SK-N-SH treated with all-trans-retinoic acid at 6 μM for 48 hours (cell line): ENCODE data around the gene GLDN.

ENCODE experiments used
- ATAC-seq: fragments of 200-7000 bp; cut with Tn5 transposase; 3 replicates; pipeline ENCODE4 v1.9.1; 2020; ENCODE audit warnings: mild to moderate bottlenecking, moderate library complexity
- ARNTL ChIP-seq: fragments of 450-650 bp; formaldehyde crosslinking; IDR thresholded peaks from 2 replicates; pipeline ENCODE4 v1.5.0; 2020; ENCODE audit warnings: low read depth, mild to moderate bottlenecking, moderate library complexity, borderline replicate concordance
- BACH2 ChIP-seq: fragments of 250-450 bp; sonication (Bioruptor Pico); IDR thresholded peaks from 2 replicates; pipeline ENCODE4 v1.9.0; 2021; ENCODE audit warnings: mild to moderate bottlenecking, borderline replicate concordance
- CREB5 ChIP-seq: fragments of 250-450 bp; sonication (Bioruptor Pico); IDR thresholded peaks from 2 replicates; pipeline ENCODE4 v1.5.1; 2020; ENCODE audit warnings: low read depth, mild to moderate bottlenecking, moderate library complexity
- CSDC2 ChIP-seq: fragments of 250-450 bp; sonication (Bioruptor Pico); IDR thresholded peaks from 2 replicates; pipeline ENCODE4 v1.5.0; 2020; ENCODE audit warnings: mild to moderate bottlenecking, moderate library complexity
- CSRNP3 ChIP-seq: fragments of 250-450 bp; sonication (Bioruptor Pico); IDR thresholded peaks from 2 replicates; pipeline ENCODE4 v1.5.1; 2021; ENCODE audit warnings: mild to moderate bottlenecking, moderate library complexity
- ESRRG ChIP-seq: fragments of 250-450 bp; sonication (Bioruptor Pico); IDR thresholded peaks from 2 replicates; pipeline ENCODE4 v1.6.1; 2021; ENCODE audit warnings: mild to moderate bottlenecking
- GLIS3 ChIP-seq: fragments of 250-450 bp; sonication (Bioruptor Pico); IDR thresholded peaks from 2 replicates; pipeline ENCODE4 v1.5.0; 2020; ENCODE audit warnings: mild to moderate bottlenecking, moderate library complexity
- ISL1 ChIP-seq: fragments of 250-450 bp; sonication (Bioruptor Pico); IDR thresholded peaks from 2 replicates; pipeline ENCODE4 v2.1.2; 2022; ENCODE audit warnings: mild to moderate bottlenecking, moderate library complexity
- OSR1 ChIP-seq: fragments of 250-450 bp; sonication (Bioruptor Pico); IDR thresholded peaks from 2 replicates; pipeline ENCODE4 v1.8.0; 2022; ENCODE audit warnings: moderate library complexity, mild to moderate bottlenecking, inconsistent platforms
- POU6F1 ChIP-seq: fragments of 250-450 bp; sonication (Bioruptor Pico); IDR thresholded peaks from 2 replicates; pipeline ENCODE4 v1.8.0; 2021; ENCODE audit warnings: low read depth, mild to moderate bottlenecking, moderate library complexity, borderline replicate concordance
- PPARA ChIP-seq: fragments of 250-450 bp; sonication (Bioruptor Pico); IDR thresholded peaks from 2 replicates; pipeline ENCODE4 v1.5.0; 2020; ENCODE audit warnings: mild to moderate bottlenecking, borderline replicate concordance
- SNAI2 ChIP-seq: fragments of 250-450 bp; sonication (Bioruptor Pico); IDR thresholded peaks from 2 replicates; pipeline ENCODE4 v1.5.0; 2020; ENCODE audit warnings: mild to moderate bottlenecking, moderate library complexity
- TCF4 ChIP-seq: fragments of 250-450 bp; sonication (Bioruptor Pico); IDR thresholded peaks from 2 replicates; pipeline ENCODE4 v1.8.0; 2021; ENCODE audit warnings: mild to moderate bottlenecking, moderate library complexity, borderline replicate concordance
- TOX ChIP-seq: fragments of 250-450 bp; sonication (Bioruptor Pico); IDR thresholded peaks from 2 replicates; pipeline ENCODE4 v1.8.0; 2021; ENCODE audit warnings: mild to moderate bottlenecking, moderate library complexity, borderline replicate concordance
- ZC3H10 ChIP-seq: fragments of 250-450 bp; sonication (Bioruptor Pico); IDR thresholded peaks from 2 replicates; pipeline ENCODE4 v1.5.1; 2021; ENCODE audit warnings: mild to moderate bottlenecking, moderate library complexity
- ZFP3 ChIP-seq: fragments of 250-450 bp; sonication (Bioruptor Pico); IDR thresholded peaks from 2 replicates; pipeline ENCODE4 v1.5.0; 2020; ENCODE audit warnings: mild to moderate bottlenecking, moderate library complexity
- ZNF565 ChIP-seq: fragments of 450-650 bp; formaldehyde crosslinking; conservative IDR thresholded peaks from 2 replicates; pipeline ENCODE4 v1.5.0; 2020; ENCODE audit warnings: low read depth, mild to moderate bottlenecking, moderate library complexity
- ZNF70 ChIP-seq: fragments of 450-650 bp; formaldehyde crosslinking; IDR thresholded peaks from 2 replicates; pipeline ENCODE4 v1.5.0; 2020; ENCODE audit warnings: mild to moderate bottlenecking, moderate library complexity
- TF ChIP-seq, protein P1 (sequence below): fragments of 250-450 bp; sonication (Bioruptor Pico); IDR thresholded peaks from 2 replicates; pipeline ENCODE4 v1.5.0; 2020; ENCODE audit warnings: mild to moderate bottlenecking, moderate library complexity

Gene GLDN

DNA sequence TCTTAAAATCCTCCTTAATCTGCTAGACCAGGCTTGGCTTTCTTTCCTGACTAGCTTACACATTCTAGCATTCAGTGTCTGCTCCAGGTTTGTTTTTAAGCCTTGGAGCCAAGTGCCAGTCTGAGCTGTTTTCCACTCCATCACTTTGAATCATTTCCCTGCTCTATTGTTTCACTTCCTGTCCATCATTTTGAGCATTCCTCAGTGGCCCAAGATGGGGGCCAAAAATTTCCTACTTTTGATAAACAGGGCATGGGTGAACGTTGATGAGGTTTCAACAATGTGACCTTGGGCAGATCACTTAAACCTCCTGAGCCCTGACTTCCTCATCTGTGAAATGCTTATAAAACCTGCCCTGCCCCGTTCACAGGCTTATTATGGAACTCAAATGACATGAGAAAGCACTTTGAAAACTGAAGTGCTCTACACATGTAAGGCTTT lies 7.4 kb upstream of the GLDN start:
- ATAC-seq = no peak
- TF ChIP-seq GLIS3 (CRISPR knock-in tag) = no peak

DNA sequence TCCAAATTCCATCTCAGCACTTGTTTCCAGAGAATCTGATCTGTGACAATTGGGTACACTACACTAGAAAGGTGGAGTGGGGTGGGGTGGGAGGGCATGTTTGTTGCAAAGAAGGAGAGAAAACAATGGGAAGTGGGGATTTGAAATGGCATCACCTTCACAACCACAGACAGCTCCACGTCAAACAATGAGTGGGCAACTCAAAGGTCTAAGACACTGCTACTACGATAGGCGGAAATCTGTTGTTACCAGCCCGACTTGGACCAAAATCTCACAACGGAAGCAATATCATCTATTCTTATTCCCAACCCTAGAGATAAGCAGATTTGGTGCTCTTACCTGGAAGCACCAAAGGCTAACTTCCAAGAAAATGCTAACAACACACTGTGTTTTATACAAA lies 6.4 kb upstream of the GLDN start:
- TF ChIP-seq ZNF70 (CRISPR knock-in tag) = no peak
- TF ChIP-seq ESRRG (CRISPR knock-in tag) = no peak
- no peak for TF ChIP-seq TOX (CRISPR knock-in tag)
- TF ChIP-seq SNAI2 = no peak
- no peak for ATAC-seq

GRCh38 chr15:51335538-51336410 lies 5.7 kb upstream of the GLDN start:
- no peak; the same call in 2 of the 3 replicates for ATAC-seq
- TF ChIP-seq TOX (CRISPR knock-in tag) (no peak), BACH2 (CRISPR knock-in tag) (no peak), ZNF70 (CRISPR knock-in tag) (no peak), ZC3H10 (CRISPR knock-in tag) (no peak), ZFP3 (CRISPR knock-in tag) (no peak), GLIS3 (CRISPR knock-in tag) (no peak), ARNTL (CRISPR knock-in tag) (no peak), PPARA (no peak), ISL1 (CRISPR knock-in tag) (no peak), ZNF565 (CRISPR knock-in tag) (no peak), TCF4 (CRISPR knock-in tag) (no peak), CREB5 (CRISPR knock-in tag) (no peak), POU6F1 (CRISPR knock-in tag) (no peak), CSRNP3 (CRISPR knock-in tag) (no peak)

GRCh38 chr15:51338496-51338895 lies 3.0 kb upstream of the GLDN start, which contains the start of gene CYP19A1:
CYP19A1 (minus strand) TSS chr15:51338596; CDS start chr15:51242912, 95,684 bp downstream.
- ATAC-seq = no peak
- no peak for TF ChIP-seq TOX (CRISPR knock-in tag)
- no peak for TF ChIP-seq ZFP3 (CRISPR knock-in tag)
- no peak for TF ChIP-seq ZNF70 (CRISPR knock-in tag)
- no peak for TF ChIP-seq ZNF565 (CRISPR knock-in tag)
- TF ChIP-seq ZC3H10 (CRISPR knock-in tag) = no peak
- no peak for TF ChIP-seq BACH2 (CRISPR knock-in tag)
- TF ChIP-seq CREB5 (CRISPR knock-in tag) = no peak
- no peak for TF ChIP-seq ARNTL (CRISPR knock-in tag)
- no peak for TF ChIP-seq OSR1 (CRISPR knock-in tag)
- no peak for TF ChIP-seq PPARA

DNA sequence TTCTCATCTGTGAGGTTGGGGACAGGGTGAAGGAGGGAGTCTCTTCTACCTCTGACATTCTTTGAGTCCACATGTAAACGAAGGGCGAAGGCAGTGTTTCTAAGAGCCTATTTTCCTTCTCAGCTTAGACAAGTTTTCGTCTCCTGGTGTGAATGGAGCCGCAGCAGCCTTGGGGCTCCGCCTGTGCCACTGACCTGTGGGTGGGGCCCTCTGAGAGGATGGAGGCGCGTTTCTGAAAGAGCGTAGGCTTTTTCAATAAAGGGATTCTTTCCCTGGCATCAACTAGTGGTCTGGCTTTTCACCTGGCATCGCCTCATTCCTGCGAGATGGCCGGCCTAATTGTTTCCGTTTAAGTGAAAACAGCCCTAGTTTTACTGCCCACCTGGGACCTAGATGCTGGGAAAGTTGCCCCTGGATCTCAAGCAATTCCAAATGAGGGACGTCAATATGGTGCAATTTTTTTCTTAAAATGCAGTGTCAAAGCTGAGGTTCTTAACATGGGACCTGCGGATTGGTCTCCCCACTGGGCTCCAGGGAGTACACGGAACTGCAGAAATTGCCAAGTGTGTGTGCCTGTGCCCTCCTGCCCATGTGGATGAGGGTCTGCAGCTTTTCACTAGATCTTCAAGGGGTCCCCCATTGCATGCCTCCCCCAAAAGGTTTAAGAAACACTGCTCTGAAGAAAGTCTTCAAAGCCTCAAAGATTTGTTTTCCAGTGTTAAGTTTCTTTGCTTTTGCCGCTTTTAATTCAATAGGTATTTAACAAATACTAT lies 958 bp downstream of the GLDN start:
- ATAC-seq = no peak
- TF ChIP-seq TOX (CRISPR knock-in tag) = no peak
- no peak for TF ChIP-seq TCF4 (CRISPR knock-in tag)
- TF ChIP-seq POU6F1 (CRISPR knock-in tag) = no peak
- TF ChIP-seq, protein P1, sequence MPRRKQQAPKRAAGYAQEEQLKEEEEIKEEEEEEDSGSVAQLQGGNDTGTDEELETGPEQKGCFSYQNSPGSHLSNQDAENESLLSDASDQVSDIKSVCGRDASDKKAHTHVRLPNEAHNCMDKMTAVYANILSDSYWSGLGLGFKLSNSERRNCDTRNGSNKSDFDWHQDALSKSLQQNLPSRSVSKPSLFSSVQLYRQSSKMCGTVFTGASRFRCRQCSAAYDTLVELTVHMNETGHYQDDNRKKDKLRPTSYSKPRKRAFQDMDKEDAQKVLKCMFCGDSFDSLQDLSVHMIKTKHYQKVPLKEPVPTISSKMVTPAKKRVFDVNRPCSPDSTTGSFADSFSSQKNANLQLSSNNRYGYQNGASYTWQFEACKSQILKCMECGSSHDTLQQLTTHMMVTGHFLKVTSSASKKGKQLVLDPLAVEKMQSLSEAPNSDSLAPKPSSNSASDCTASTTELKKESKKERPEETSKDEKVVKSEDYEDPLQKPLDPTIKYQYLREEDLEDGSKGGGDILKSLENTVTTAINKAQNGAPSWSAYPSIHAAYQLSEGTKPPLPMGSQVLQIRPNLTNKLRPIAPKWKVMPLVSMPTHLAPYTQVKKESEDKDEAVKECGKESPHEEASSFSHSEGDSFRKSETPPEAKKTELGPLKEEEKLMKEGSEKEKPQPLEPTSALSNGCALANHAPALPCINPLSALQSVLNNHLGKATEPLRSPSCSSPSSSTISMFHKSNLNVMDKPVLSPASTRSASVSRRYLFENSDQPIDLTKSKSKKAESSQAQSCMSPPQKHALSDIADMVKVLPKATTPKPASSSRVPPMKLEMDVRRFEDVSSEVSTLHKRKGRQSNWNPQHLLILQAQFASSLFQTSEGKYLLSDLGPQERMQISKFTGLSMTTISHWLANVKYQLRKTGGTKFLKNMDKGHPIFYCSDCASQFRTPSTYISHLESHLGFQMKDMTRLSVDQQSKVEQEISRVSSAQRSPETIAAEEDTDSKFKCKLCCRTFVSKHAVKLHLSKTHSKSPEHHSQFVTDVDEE (CRISPR knock-in tag) = no peak
- TF ChIP-seq PPARA = no peak
- no peak for TF ChIP-seq CSDC2 (CRISPR knock-in tag)
- TF ChIP-seq SNAI2 = no peak
- no peak for TF ChIP-seq ZNF565 (CRISPR knock-in tag)
- no peak for TF ChIP-seq BACH2 (CRISPR knock-in tag)
- TF ChIP-seq ZFP3 (CRISPR knock-in tag) = no peak
